HG03280 (cell line): ENCODE results near the gene TIGD6.

ENCODE experiments used
- ATAC-seq: cut with Tn5 transposase; IDR thresholded peaks from one replicate; pipeline ENCODE4 v1.9.1; 2021; ENCODE audit warnings: mild to moderate bottlenecking, moderate library complexity; ENCODE audit not compliant: unreplicated experiment

The TIGD6 gene

DNA sequence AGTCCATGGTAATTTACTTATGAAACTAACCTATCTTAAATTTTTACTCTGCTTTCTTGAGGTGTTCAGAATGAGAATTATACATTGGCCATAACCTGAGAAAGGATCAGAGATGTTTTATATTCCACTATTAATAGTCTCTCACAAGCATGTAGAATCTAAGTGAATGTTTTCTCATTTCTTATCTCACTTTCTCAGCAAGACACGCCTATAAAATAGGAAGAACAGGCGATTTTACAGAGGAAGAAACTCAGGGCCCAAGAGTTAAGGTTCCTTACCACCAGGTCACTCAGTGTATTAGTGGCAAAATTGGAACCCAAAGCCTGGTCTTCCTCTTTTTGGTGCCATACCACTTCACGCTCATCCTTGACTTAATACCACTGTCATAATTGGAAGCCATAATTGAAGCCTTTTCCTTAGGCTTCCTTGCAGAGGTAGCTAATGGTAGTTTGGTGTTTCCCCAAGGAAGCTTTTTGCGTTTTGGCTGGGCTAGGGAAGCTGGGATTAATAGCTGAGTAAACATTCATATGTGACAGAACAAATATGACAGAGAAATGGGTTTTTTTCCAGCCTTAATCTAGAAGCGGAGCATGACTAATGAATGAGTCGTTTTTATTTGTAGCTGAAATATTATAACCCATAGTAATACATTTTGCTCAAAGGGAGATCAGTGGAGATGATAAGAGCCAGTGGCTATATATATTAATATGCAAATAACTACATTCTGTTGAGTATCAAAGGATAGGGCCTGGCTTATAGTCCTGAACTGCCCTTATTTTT lies 17.0 kb upstream of the TIGD6 start:
- no peak for ATAC-seq

GRCh38 chr5:150016537-150016936 lies 16.1 kb upstream of the TIGD6 start:
- no peak for ATAC-seq

DNA sequence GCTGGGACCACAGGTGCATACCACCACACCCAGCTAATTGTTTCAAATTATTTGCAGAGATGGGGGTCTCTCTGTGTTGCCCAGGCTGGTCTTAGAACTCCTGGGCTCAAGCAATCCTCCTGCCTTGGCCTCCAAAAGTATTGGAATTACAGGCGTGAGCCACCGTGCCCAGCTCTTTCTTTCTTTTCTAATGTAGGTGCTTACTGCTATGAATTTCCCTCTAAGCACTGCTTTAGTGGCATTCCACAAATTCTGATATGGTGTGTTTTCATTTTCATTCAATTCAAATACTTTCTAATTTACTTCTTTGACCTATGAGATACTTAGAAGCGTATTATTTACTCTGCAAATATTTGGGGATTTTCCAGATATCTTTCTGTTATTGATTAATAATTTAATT lies 15.0 kb upstream of the TIGD6 start:
- ATAC-seq, result no peak

- ATAC-seq, result no peak
Observed at GRCh38 chr5:150014456-150014855, 14.0 kb upstream of the TIGD6 start.

DNA sequence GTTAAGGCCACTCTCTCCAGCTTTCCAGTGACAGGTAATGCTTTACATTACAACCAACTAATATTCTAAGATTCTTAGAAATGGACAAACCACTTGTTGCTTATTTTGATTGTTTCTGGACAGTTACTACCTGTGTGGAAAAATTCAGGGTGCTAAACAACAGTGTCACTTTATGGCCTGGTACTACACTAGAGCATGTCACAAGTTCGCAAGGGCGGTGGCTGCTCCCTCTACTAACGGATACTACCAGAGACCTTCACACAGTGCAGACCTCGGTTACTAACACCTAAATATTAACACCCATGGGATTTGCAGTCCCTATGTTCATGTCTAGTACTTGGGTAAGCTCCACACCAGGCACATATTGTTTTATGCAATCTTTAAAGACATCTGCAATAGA lies 13.5 kb upstream of the TIGD6 start:
- no peak for ATAC-seq

- no peak for ATAC-seq
Observed at GRCh38 chr5:150009671-150010387, 9.4 kb upstream of the TIGD6 start.

- ATAC-seq, result no peak
Observed at GRCh38 chr5:150007050-150007449, 6.6 kb upstream of the TIGD6 start.

GRCh38 chr5:150006318-150006717 lies 5.9 kb upstream of the TIGD6 start:
- no peak for ATAC-seq

DNA sequence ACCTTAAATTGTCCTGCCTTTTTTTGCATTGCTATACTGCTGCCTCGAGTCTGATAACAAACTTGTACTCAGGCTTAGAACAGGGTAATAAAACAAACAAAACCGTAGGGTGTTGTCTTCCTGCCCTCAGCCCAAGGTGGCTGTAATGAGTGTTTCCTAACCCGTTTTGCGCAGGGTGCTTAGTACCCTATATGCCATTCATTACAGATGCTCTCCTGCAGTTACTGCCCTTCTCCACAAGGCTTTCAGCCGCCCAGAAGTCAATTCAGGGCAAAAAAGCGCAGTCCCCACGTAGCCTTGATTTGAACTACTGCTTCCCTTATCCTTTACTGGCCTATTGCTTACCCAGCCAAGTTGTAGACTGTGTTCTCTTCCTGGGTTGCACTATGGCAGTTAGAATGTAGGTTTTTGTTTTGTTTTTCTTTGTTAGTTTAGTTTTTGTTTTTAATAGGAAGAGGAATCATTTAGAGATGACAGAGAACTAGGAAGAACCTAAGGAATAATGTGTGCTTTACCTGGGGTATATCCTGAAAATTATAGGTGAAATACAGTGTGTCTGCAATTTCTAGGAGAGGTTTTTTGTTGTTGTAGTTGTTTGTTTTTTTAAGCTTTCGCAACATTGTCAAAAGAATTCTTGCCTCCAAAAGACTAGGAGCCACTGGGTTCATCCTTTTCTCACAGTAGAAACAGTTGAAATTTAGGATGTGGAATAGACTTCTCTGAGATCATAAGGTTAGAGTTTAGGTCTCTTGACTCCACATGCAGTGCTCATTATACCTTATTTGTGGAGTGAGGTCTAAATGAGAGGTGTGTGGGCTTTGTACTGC lies 1.4 kb upstream of the TIGD6 start:
- ATAC-seq, result peak; percentile 52

GRCh38 chr5:150000990-150001659 lies 671 bp upstream of the TIGD6 start:
- ATAC-seq, result peak; percentile 18

DNA sequence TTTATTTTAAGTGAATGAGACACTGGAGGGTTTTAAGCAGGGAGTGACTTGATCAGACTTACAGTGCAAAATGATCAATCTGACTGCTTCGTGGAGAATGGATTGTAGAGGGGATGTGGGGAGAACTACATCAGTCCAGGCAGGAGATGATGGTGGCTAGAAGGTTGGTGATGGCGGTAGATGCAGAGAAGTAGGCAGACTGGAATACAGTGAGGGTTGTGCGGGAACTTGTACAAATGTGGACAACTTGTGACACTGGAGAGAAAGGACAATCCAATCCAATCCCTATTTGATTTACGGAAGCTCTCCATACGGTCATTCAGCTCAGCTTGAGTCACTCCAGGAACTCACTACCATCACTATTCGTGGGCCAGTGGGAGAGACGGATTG lies 593 bp downstream of the TIGD6 start:
- no peak for ATAC-seq

GRCh38 chr5:149999359-149999758 lies 1.1 kb downstream of the TIGD6 start:
- ATAC-seq, result no peak

DNA sequence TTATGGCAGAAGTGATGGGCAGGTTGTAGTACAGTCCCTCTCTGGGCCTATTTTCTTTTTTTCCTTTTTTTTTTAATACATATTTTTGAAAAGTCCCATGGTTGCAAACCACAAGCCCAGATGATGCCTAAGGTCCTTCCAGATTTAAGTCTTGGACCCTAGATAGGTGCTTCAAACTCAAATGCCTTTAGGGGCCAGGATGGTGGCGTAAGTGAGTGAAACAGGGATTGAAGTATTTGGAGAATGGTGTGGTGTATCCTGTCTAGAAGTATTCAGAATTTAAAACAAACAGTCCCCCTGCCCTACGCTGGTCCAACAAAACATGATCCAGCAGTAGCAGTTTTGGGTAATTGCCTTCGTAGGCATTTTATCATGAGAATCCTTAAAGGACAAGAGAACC lies 2.2 kb downstream of the TIGD6 start:
- ATAC-seq, result no peak

- no peak for ATAC-seq
Observed at GRCh38 chr5:149996205-149996890, 4.1 kb downstream of the TIGD6 start.

DNA sequence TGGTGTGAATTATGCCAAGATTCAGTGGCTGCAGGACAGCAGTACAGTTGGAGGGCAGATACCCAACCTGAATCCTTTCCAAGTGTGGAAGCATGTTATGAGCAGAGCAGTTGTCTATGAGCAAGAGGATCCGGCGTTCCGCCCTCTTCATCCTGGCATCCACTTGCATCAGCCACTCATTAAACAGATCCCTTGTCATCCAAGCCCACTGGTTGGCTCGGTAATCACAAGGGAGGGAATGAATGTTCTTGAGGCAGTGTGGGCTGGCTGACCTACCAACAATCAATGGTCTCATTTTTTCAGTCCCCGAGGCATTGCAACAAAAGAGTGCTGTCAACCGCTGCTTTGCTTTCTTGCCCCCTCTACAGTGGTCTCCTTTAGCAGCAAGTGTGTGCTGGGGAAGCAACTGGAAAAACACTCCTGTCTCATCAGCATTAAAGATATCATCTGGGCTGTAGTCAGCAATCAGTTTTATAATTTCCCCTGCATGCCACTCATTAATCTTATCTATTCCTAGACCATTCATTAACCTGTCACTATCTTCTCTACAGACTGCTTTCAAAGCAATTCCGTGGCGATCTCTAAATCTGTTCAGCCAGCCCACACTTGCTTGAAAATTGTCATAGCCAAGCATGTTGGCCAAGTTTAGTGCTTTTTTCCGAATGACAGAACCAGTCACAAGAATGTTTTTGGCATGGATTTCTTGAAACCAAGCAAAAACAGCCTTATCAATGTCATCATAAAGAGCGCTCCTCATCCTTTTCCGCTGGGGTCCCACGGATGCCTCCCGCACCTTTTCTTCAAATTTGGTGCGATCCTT lies 4.9 kb downstream of the TIGD6 start:
- no peak for ATAC-seq

DNA sequence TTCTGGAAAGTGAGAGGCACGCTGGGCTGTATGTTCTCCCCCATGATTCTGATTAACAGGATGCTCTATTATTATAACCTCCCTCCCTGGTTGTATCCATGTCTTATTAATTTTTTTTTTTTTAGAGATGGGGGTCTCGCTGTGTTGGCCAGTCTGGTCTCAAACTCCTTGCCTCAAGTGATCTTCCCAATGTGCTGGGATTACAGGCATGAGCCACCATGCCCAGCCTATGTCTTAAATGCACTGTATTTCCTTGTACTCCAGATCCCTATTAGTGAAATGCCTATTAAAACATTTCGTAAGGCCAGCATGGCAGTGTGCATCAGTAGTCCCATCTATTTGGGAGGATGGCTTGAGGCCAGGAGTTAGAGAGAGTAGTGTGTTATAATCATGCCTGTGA lies 7.0 kb downstream of the TIGD6 start:
- no peak for ATAC-seq

GRCh38 chr5:149990518-149991376 lies 9.7 kb downstream of the TIGD6 start:
- ATAC-seq, result peak; percentile 84

DNA sequence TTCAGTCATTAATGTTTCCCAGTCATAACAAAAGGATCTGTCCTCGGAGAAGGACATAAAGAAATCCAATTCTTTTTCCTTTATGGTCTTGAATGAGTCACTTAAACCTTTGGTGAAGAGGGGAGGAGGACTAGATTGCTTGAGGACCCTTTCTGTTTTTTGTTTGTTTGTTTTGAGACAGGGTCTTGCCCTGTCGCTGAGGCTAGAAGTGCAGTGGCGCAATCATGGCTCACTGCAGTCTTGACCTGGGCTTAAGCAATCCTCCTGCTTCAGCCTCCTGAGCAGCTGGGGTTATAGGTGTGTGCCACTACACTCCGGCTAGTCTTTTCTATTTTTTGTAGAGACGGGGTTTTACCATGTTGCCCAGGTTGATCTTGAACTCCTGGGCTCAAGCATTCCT lies 12.3 kb downstream of the TIGD6 start:
- no peak for ATAC-seq

GRCh38 chr5:149982505-149982904 lies 17.9 kb downstream of the TIGD6 start:
- no peak for ATAC-seq
